ENCODE data around the gene ERO1A.

GRCh38 chr14:52711666-52712065 lies 16.3 kb upstream of the ERO1A start:
- TF ChIP-seq CTCF (optimal IDR thresholded peaks at IDR 0.05 in 1 of 3, IDR thresholded peaks at IDR 0.05 in 1 of 3, conservative IDR thresholded peaks at IDR 0.05 in 1 of 3; ENCODE audit: extremely low read depth in 1 of 3, insufficient read depth in 2 of 3, low read length in 3 of 3) (no peak), EZH2 (IDR thresholded peaks at IDR 0.05; ENCODE audit: low read length) (no peak)
